Measurements from ENCODE around the gene SH2B2.
A peak's percentile ranks its signal among the peaks of the same experiment; 100 is the strongest.

Gene SH2B2

DNA sequence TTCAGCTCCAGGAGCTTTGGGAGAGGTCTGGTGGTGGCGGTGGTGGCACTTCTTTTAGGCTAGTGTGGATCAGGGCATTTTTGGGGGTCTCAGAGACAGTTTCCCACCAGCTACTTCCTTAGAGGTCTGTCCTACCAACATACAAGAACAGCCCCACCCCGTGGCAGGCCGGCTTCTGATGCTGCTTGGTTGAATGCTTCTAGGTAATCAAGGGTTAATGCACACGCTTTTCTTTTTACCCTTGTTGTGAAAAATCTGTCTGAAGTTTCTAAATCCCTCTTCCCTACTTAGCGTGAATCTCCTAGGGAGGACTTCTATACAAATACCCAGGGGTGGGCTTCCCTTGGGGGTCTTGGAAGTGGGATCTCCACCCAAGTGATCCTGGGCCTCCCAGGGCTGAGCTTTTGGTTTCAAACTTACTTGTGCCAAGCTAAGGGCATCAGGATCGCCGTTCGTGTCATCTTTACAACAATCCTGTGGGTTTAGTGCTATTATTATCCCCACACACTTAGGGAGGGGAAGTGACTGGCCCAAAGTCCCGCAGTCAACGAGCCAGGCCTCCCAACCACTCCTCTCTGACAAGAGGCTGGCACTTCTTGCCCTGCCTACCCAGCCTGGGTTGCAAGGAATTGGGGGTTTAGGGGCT lies 1.7 kb downstream of the SH2B2 start:
- Histone ChIP-seq H3K4me3 (ENCODE audit: low read depth, low read length) (peak overlapping the region; percentile 79), H3K36me3 (ENCODE audit: insufficient read depth, low read length) (no peaks in the 10 kb centered on the region), H3K27me3 (ENCODE audit: insufficient read depth, low read length) (no peaks in the 10 kb centered on the region), H3K4me1 (ENCODE audit: control insufficient read depth, insufficient read depth, low read length, unreplicated experiment) (peaks cover 4% of the 10 kb centered on the region), H3K79me2 (ENCODE audit: control insufficient read depth, insufficient read depth, low read length, unreplicated experiment) (no peaks in the 10 kb centered on the region), H3K27ac (ENCODE audit: low read depth, low read length) (no peak overlapping the region), H2AFZ (ENCODE audit: low read length, unreplicated experiment) (no peak overlapping the region)

DNA sequence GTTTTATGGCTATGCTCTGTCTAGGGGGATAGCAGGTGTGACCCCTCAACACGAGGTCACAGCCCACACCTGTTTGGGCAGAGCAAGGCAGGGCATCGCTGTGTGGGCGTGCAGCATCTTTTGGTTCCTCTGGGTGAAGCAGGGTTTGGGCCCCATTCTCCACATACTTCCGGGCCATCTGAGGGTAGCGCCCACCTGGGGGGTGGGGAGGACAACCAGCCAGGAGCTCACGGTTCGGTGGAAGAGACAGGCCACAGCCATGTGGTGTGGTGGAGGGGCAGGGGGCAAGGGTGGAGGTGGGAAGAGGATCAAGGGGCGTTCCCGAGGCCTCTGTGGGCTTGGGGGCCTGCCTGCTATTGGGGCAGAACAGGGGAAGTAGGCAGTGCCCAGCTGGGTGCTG lies 2.4 kb downstream of the SH2B2 start:
- H3K4me3 ChIP-seq (ENCODE audit: low read depth, low read length) = no peak overlapping the region
- H3K27ac ChIP-seq (ENCODE audit: low read depth, low read length) = no peak overlapping the region
- H3K27me3 ChIP-seq (ENCODE audit: insufficient read depth, low read length) = no peaks in the 10 kb centered on the region
- H3K4me1 ChIP-seq (ENCODE audit: control insufficient read depth, insufficient read depth, low read length, unreplicated experiment) = peaks cover 4% of the 10 kb centered on the region
- no peak overlapping the region for H2AFZ ChIP-seq (ENCODE audit: low read length, unreplicated experiment)
- no peaks in the 10 kb centered on the region for H3K36me3 ChIP-seq (ENCODE audit: insufficient read depth, low read length)
- H3K79me2 ChIP-seq (ENCODE audit: control insufficient read depth, insufficient read depth, low read length, unreplicated experiment) = no peaks in the 10 kb centered on the region

DNA sequence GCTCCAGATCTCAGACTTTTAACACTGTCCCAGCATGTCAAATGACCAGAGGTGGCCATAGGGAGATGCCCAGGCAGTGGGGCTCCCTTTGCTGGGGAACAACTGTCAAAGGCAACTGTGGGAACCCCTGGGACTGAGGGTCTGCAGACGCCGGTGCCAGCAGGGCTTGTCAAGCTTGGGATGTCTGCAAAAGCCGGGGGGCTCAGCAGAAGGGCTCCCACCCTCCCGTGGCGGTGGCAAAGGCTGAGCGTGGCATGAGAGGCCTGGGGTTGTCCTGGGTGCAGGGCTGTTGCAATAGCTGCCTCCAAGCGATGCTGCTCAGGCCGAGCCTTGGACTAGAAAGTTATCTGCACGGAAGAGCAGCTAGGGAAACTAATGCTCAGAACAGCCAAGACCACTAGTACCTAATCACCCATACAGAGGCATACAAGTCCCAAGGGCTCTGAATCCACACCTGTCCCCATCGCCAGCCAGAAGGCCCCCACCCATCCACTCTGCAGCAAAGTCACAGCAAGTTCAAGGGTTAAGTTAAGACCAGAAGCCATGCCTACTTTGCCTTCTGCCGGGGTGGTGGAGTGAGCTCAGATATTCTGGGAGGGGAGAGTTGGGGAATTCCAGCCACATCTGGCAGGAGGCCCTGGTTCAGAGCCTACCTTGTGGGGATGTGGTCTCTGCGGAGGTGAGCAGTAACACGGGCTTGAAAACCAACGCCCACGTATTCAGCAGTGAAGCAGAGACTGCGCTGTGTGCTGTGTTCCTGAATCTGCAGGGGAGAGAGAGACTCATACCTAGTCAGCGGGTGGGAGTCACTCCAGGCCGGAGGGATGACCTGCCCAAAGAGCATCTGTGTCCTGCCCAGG lies 4.6 kb downstream of the SH2B2 start:
- no peaks in the 10 kb centered on the region for H3K27me3 ChIP-seq (ENCODE audit: insufficient read depth, low read length)
- H2AFZ ChIP-seq (ENCODE audit: low read length, unreplicated experiment) = no peak overlapping the region
- H3K79me2 ChIP-seq (ENCODE audit: control insufficient read depth, insufficient read depth, low read length, unreplicated experiment) = no peaks in the 10 kb centered on the region
- no peaks in the 10 kb centered on the region for H3K36me3 ChIP-seq (ENCODE audit: insufficient read depth, low read length)
- no peaks in the 10 kb centered on the region for H3K4me1 ChIP-seq (ENCODE audit: control insufficient read depth, insufficient read depth, low read length, unreplicated experiment)
- no peak overlapping the region for H3K4me3 ChIP-seq (ENCODE audit: low read depth, low read length)
- H3K27ac ChIP-seq (ENCODE audit: low read depth, low read length) = no peak overlapping the region

DNA sequence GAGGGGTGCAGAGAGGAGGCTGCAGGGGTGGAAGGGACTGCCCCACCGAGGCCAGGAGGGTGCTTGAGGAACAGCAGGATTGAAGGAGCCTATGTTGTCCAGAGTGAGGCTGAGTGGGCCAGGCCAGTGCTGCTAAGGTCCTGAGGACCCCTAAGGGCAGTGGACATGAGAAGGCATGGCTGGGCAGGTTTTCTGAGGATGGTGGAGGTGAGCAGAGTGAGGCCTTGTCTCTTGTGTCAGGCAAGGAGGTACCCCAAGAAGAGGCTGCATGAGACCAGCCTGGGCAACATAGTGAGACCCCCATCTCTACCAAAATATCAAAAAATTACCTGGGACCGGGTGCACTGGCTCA lies 5.2 kb downstream of the SH2B2 start:
- Histone ChIP-seq H3K79me2 (ENCODE audit: control insufficient read depth, insufficient read depth, low read length, unreplicated experiment) (no peaks in the 10 kb centered on the region), H3K4me1 (ENCODE audit: control insufficient read depth, insufficient read depth, low read length, unreplicated experiment) (no peaks in the 10 kb centered on the region), H2AFZ (ENCODE audit: low read length, unreplicated experiment) (no peak overlapping the region), H3K4me3 (ENCODE audit: low read depth, low read length) (no peak overlapping the region), H3K36me3 (ENCODE audit: insufficient read depth, low read length) (no peaks in the 10 kb centered on the region), H3K27me3 (ENCODE audit: insufficient read depth, low read length) (no peaks in the 10 kb centered on the region), H3K27ac (ENCODE audit: low read depth, low read length) (no peak overlapping the region)

DNA sequence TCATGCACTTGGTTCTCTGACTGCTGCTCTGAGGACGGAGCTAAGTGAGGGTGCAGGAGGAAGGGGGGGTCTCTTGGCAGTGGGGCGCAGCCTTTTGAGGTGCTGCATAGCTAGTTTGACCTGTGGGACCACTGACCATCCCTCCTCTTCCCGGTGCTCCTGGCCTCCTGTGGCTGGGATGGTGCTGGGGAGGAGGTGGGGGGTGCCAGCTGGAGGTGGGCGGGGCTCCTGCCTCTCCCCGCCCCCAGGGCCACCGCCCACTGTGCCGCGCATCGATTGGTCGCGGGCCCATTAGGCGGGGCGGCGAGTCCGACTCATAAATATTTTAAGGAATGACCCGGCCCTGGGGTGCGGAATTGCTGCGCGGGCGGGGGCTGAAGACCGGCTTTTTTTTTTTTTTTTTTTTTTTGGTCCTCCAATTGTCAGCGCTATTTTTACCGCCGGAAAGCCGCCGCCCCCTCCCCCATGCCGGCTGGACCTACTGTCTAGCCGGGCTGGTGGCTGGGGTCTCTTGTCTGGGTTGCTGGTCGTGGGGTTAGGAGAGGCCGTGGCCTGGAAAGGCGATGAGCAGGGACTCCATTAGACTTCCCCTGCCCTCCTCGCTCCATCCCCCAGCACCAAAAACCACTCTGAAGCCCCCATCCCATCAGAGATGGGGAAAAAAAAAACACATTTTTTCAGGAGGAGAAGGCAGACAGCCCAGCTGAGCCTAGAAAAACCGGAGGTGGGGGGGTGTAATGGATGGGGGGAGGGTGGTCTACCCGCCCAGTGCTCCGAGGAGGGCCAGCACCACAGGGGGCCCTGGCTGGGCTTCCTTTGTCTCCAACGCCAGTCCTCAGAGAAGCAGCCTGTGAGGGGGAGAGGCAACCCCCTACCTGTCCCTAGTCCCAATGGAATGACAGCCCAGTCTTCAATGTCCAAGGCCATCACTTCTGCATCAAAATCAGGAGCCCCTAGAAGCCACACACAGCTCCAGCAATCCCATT lies 6.4 kb downstream of the SH2B2 start:
- Histone ChIP-seq H3K79me2 (ENCODE audit: control insufficient read depth, insufficient read depth, low read length, unreplicated experiment) (no peaks in the 10 kb centered on the region), H3K27me3 (ENCODE audit: insufficient read depth, low read length) (no peaks in the 10 kb centered on the region), H3K36me3 (ENCODE audit: insufficient read depth, low read length) (no peaks in the 10 kb centered on the region), H3K27ac (ENCODE audit: low read depth, low read length) (no peak overlapping the region), H3K4me3 (ENCODE audit: low read depth, low read length) (no peak overlapping the region), H2AFZ (ENCODE audit: low read length, unreplicated experiment) (no peak overlapping the region), H3K4me1 (ENCODE audit: control insufficient read depth, insufficient read depth, low read length, unreplicated experiment) (no peaks in the 10 kb centered on the region)

DNA sequence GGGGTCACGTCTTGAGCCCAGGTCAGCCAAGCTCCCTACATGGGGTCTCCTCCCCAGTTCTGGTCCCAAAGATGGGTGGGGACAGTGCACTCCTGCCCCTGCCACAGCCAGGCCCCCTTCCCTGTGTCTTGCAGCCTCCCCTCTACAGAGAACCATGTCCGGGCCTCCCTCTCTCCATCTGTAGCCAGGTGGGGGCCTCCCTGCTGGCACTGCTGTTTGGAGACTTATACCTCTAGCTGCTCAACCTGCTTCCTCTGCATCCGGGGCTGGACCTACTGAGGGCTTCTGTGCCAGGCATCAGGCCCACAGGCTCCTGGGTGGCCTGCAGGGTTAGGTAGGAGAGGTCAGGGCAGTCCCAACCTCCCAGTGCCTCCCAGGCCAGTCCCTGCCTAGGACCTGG lies 7.9 kb downstream of the SH2B2 start:
- no peaks in the 10 kb centered on the region for H3K27me3 ChIP-seq (ENCODE audit: insufficient read depth, low read length)
- no peaks in the 10 kb centered on the region for H3K36me3 ChIP-seq (ENCODE audit: insufficient read depth, low read length)
- no peak overlapping the region for H3K4me3 ChIP-seq (ENCODE audit: low read depth, low read length)
- no peaks in the 10 kb centered on the region for H3K4me1 ChIP-seq (ENCODE audit: control insufficient read depth, insufficient read depth, low read length, unreplicated experiment)
- no peak overlapping the region for H2AFZ ChIP-seq (ENCODE audit: low read length, unreplicated experiment)
- H3K79me2 ChIP-seq (ENCODE audit: control insufficient read depth, insufficient read depth, low read length, unreplicated experiment) = no peaks in the 10 kb centered on the region
- H3K27ac ChIP-seq (ENCODE audit: low read depth, low read length) = no peak overlapping the region

DNA sequence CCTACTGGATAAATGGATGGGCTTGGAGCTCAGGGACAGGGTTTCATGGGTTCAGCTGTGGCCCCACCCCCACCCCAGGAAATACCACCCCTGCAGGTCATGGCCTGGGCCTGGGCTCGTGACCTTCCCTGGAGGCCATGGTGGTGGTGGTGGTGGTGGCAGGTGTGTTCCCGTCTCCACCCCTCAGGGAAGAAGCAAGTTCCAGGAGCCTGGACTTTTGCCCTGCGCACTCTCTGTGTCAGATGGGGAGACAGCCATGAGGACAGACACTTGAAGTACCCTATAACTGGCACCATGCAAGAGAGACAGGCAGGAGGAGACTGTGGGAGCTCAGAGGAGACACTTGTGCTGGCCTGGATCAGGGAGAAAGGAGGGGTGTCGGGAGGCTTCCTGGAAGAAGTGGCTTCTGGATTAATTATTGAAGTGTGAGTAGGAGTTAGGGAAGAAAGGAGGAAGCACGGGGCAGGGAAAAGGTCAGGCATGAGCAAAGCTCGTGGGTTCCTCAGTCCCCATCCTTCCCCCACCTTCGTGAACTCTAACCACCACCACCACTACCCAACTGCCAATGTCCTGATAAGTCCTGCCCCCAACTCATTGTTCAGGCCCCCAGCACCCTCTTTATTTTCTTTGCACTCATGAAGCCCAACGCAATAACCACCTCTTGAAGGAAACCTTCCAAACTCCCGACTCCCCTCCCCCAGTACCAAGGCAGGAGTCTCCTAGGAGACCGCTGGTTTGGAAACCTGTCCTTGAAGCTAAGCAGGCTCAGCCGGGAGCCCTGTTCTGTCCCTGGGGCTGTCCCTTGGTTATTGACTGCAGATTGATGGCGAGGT lies 8.9 kb downstream of the SH2B2 start:
- H2AFZ ChIP-seq (ENCODE audit: low read length, unreplicated experiment) = no peak overlapping the region
- no peaks in the 10 kb centered on the region for H3K79me2 ChIP-seq (ENCODE audit: control insufficient read depth, insufficient read depth, low read length, unreplicated experiment)
- H3K4me1 ChIP-seq (ENCODE audit: control insufficient read depth, insufficient read depth, low read length, unreplicated experiment) = no peaks in the 10 kb centered on the region
- H3K27me3 ChIP-seq (ENCODE audit: insufficient read depth, low read length) = no peaks in the 10 kb centered on the region
- no peaks in the 10 kb centered on the region for H3K36me3 ChIP-seq (ENCODE audit: insufficient read depth, low read length)
- H3K27ac ChIP-seq (ENCODE audit: low read depth, low read length) = no peak overlapping the region
- H3K4me3 ChIP-seq (ENCODE audit: low read depth, low read length) = no peak overlapping the region

DNA sequence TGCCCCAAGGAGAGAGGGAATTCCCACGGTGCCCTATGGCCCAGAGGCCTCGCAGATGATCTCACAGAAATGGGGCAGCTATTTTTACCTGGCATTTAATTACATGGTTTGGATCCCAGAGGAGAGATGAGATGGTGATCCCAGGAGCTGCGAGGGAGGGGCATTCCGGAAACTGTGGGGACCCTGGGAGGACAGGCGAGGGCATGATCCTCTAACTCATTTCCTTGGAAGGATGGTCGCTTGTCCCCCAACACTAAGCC lies 9.4 kb downstream of the SH2B2 start:
- no peaks in the 10 kb centered on the region for H3K27me3 ChIP-seq (ENCODE audit: insufficient read depth, low read length)
- no peak overlapping the region for H3K4me3 ChIP-seq (ENCODE audit: low read depth, low read length)
- no peak overlapping the region for H2AFZ ChIP-seq (ENCODE audit: low read length, unreplicated experiment)
- H3K36me3 ChIP-seq (ENCODE audit: insufficient read depth, low read length) = no peaks in the 10 kb centered on the region
- no peaks in the 10 kb centered on the region for H3K79me2 ChIP-seq (ENCODE audit: control insufficient read depth, insufficient read depth, low read length, unreplicated experiment)
- H3K27ac ChIP-seq (ENCODE audit: low read depth, low read length) = no peak overlapping the region
- no peaks in the 10 kb centered on the region for H3K4me1 ChIP-seq (ENCODE audit: control insufficient read depth, insufficient read depth, low read length, unreplicated experiment)

DNA sequence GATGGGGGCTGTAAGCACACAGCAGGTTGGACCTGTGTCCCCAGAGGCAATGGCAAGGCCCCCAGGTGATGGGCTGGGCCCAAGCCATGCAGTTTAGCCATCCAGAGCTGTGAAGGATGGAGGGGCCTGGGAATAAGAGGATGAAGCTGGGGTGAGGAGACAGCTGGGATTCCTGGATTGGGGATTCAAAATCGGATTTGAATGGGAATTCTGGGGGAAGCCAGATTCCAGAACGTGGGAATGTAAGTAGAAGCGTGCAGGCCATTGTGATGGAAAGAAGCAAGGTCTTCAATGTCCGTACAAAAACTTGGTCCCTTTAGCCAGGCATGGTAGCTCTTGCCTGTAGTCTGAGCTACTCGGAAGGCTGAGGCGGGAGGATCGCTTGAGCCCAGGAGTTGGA lies 9.8 kb downstream of the SH2B2 start:
- no peaks in the 10 kb centered on the region for H3K27me3 ChIP-seq (ENCODE audit: insufficient read depth, low read length)
- no peak overlapping the region for H2AFZ ChIP-seq (ENCODE audit: low read length, unreplicated experiment)
- H3K27ac ChIP-seq (ENCODE audit: low read depth, low read length) = no peak overlapping the region
- no peaks in the 10 kb centered on the region for H3K79me2 ChIP-seq (ENCODE audit: control insufficient read depth, insufficient read depth, low read length, unreplicated experiment)
- no peak overlapping the region for H3K4me3 ChIP-seq (ENCODE audit: low read depth, low read length)
- H3K4me1 ChIP-seq (ENCODE audit: control insufficient read depth, insufficient read depth, low read length, unreplicated experiment) = no peaks in the 10 kb centered on the region
- no peaks in the 10 kb centered on the region for H3K36me3 ChIP-seq (ENCODE audit: insufficient read depth, low read length)

DNA sequence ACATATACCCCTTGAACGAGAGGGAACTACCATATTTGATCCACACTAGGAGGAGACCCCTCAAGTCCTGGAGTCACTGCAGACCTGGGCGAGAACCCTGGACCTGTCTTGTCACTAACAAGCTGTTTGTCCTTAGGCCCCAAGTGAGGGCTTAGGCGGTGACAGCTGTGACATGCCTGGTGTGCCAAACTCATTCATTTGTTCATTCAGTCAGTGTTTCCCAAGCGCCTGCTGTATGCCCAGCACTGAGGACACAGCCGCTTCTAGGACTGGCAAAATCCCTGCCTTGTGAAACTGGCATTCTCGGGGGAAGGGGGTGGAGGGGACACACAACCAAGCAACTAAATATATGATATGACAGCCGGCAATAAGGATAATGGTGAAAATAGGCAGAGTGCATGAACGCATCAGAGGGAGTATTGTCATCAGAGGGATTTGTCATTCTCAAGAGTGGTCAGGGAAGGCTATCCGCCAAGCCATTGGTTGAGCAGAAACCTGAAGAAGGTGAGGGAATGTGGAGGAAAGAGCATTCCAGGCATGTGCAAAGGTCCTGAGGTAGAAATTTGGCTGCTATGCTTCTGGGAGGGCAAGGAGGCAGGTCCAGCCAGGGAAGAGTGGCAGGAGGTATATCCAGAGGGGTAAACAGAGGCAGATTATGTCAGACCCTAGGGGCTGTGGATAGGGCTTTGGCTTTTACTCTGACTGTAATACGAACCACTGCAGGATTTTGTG lies 11.0 kb downstream of the SH2B2 start:
- Histone ChIP-seq H2AFZ (ENCODE audit: low read length, unreplicated experiment) (no peak overlapping the region), H3K27me3 (ENCODE audit: insufficient read depth, low read length) (no peaks in the 10 kb centered on the region), H3K27ac (ENCODE audit: low read depth, low read length) (no peak overlapping the region), H3K36me3 (ENCODE audit: insufficient read depth, low read length) (no peaks in the 10 kb centered on the region), H3K79me2 (ENCODE audit: control insufficient read depth, insufficient read depth, low read length, unreplicated experiment) (no peaks in the 10 kb centered on the region), H3K4me1 (ENCODE audit: control insufficient read depth, insufficient read depth, low read length, unreplicated experiment) (no peaks in the 10 kb centered on the region), H3K4me3 (ENCODE audit: low read depth, low read length) (no peak overlapping the region)

Data from ACC112 (cell line).